GM23338 (cell line): Measurements from ENCODE around the gene AS3MT. TPM values are rescaled to one million over a fixed set of nuclear protein-coding genes. Genes with fewer than 3 reads are reported as not detected.

Experiments used
- ATAC-seq: fragments of 200-7000 bp; cut with Tn5 transposase; 3 replicates; pipeline ENCODE4 v1.9.1; 2020
- DNase-seq: peaks from one replicate; pipeline ENCODE4 v3.0.0-alpha.2; 2015; ENCODE audit warnings: low spot score
- H2AFZ ChIP-seq: fragments of 200-600 bp; sonication (generic); 2 replicates; pipeline ENCODE4 v1.8.0; 2016; ENCODE audit warnings: antibody characterized with exemption, mild to moderate bottlenecking, moderate library complexity
- H3F3A ChIP-seq: fragments of 200-600 bp; sonication (generic); replicated peaks from 2 replicates; pipeline ENCODE4 v1.8.0; 2017; ENCODE audit warnings: antibody characterized with exemption, mixed run types, low read depth
- H3K27ac ChIP-seq: fragments of 200-600 bp; sonication (generic); 2 replicates; pipeline ENCODE4 v1.6.1; 2016; ENCODE audit warnings: low read depth
- H3K27me3 ChIP-seq: fragments of 200-600 bp; sonication (generic); 2 replicates; pipeline ENCODE4 v1.8.0; 2016; ENCODE audit warnings: mild to moderate bottlenecking, mixed run types, moderate library complexity; ENCODE audit not compliant: insufficient read depth
- H3K36me3 ChIP-seq: fragments of 200-600 bp; sonication (generic); 2 replicates; pipeline ENCODE4 v1.8.0; 2016; ENCODE audit warnings: mild to moderate bottlenecking; ENCODE audit not compliant: insufficient read depth
- H3K4me1 ChIP-seq: fragments of 200-600 bp; sonication (generic); 2 replicates; pipeline ENCODE4 v1.8.0; 2016; ENCODE audit warnings: mild to moderate bottlenecking, moderate library complexity; ENCODE audit not compliant: insufficient read depth
- H3K4me2 ChIP-seq: fragments of 200-600 bp; sonication (generic); 2 replicates; pipeline ENCODE4 v1.7.1; 2017; ENCODE audit warnings: mixed run types
- H3K4me3 ChIP-seq: fragments of 200-600 bp; sonication (generic); 2 replicates; pipeline ENCODE4 v1.6.1; 2016; ENCODE audit warnings: mixed run types
- H3K79me2 ChIP-seq: fragments of 200-600 bp; sonication (generic); replicated peaks from 2 replicates; pipeline ENCODE4 v1.8.0; 2017; ENCODE audit warnings: mild to moderate bottlenecking; ENCODE audit not compliant: insufficient read depth
- H3K9me2 ChIP-seq: fragments of 200-600 bp; sonication (generic); 2 replicates; pipeline ENCODE4 v1.8.0; 2017; ENCODE audit not compliant: insufficient read depth
- H4K20me1 ChIP-seq: fragments of 200-600 bp; sonication (generic); replicated peaks from 2 replicates; pipeline ENCODE4 v1.8.0; 2017; ENCODE audit warnings: mild to moderate bottlenecking; ENCODE audit not compliant: insufficient read depth
- H3K27ac Mint-ChIP-seq: 2 replicates; pipeline ENCODE4 v1.8.0; 2020; ENCODE audit warnings: inconsistent platforms, mild to moderate bottlenecking, moderate library complexity, mixed read lengths
- H3K27me3 Mint-ChIP-seq: 3 replicates; pipeline ENCODE4 v1.8.0; 2022; ENCODE audit warnings: low read depth, mild to moderate bottlenecking, moderate library complexity, mixed read lengths, inconsistent platforms; ENCODE audit not compliant: insufficient read depth, poor library complexity
- H3K36me3 Mint-ChIP-seq: 3 replicates; pipeline ENCODE4 v1.8.0; 2021; ENCODE audit warnings: low read depth, mild to moderate bottlenecking, inconsistent platforms, moderate library complexity, mixed read lengths
- H3K4me1 Mint-ChIP-seq: 3 replicates; pipeline ENCODE4 v1.8.0; 2020; ENCODE audit warnings: mild to moderate bottlenecking, inconsistent platforms, mixed read lengths
- H3K4me3 Mint-ChIP-seq: 3 replicates; pipeline ENCODE4 v1.8.0; 2021; ENCODE audit warnings: moderate library complexity, mild to moderate bottlenecking, inconsistent platforms, mixed read lengths
- H3K9me3 Mint-ChIP-seq: 3 replicates; pipeline ENCODE4 v1.8.0; 2020; ENCODE audit warnings: moderate library complexity, mild to moderate bottlenecking, inconsistent platforms, mixed read lengths
- CREB1 ChIP-seq: fragments of 250-450 bp; sonication (Bioruptor Pico); IDR thresholded peaks from 2 replicates; pipeline ENCODE4 v1.5.0; 2020; ENCODE audit warnings: low read depth, mild to moderate bottlenecking, moderate library complexity
- CTCF ChIP-seq, 2 experiments: fragments of 200-600 bp in 1 of 2; sonication (generic) in 1 of 2; conservative IDR thresholded peaks; 2 replicates each; pipeline versions ENCODE4 v1.5.1 to v1.6.1; 2016 to 2017; ENCODE audit warnings: antibody characterized with exemption in 2 of 2, low read depth in 2 of 2, mild to moderate bottlenecking in 2 of 2, moderate library complexity in 1 of 2
- ETS1 ChIP-seq: IDR thresholded peaks from 2 replicates; pipeline ENCODE4 v1.6.1; 2016; ENCODE audit warnings: antibody characterized with exemption
- EZH2 ChIP-seq: fragments of 200-600 bp; sonication (generic); IDR thresholded peaks from one replicate; pipeline ENCODE4 v1.8.0; 2017; ENCODE audit warnings: antibody characterized with exemption, mild to moderate bottlenecking, low read depth; ENCODE audit not compliant: unreplicated experiment
- EZH2phosphoT487 ChIP-seq: fragments of 200-600 bp; sonication (generic); IDR thresholded peaks from one replicate; pipeline ENCODE4 v1.8.1; 2018; ENCODE audit warnings: antibody characterized with exemption; ENCODE audit not compliant: unreplicated experiment
- JUNB ChIP-seq: IDR thresholded peaks from one replicate; pipeline ENCODE4 v1.6.1; 2016; ENCODE audit warnings: antibody characterized with exemption; ENCODE audit not compliant: unreplicated experiment
- NANOG ChIP-seq: IDR thresholded peaks from 2 replicates; pipeline ENCODE4 v1.6.1; 2016; ENCODE audit warnings: antibody characterized with exemption, borderline replicate concordance
- POLR2AphosphoS5 ChIP-seq: IDR thresholded peaks from 2 replicates; pipeline ENCODE4 v1.6.1; 2016; ENCODE audit warnings: antibody characterized with exemption, low read depth
- REST ChIP-seq: IDR thresholded peaks from one replicate; pipeline ENCODE4 v1.6.1; 2018; ENCODE audit warnings: antibody characterized with exemption; ENCODE audit not compliant: unreplicated experiment
- STAT1 ChIP-seq: IDR thresholded peaks from one replicate; pipeline ENCODE4 v1.6.1; 2016; ENCODE audit warnings: antibody characterized with exemption; ENCODE audit not compliant: unreplicated experiment
- ZNF114 ChIP-seq: fragments of 250-450 bp; sonication (Bioruptor Pico); IDR thresholded peaks from 2 replicates; pipeline ENCODE4 v1.5.0; 2020; ENCODE audit warnings: mild to moderate bottlenecking, moderate library complexity
- ZNF331 ChIP-seq: fragments of 250-450 bp; sonication (Bioruptor Pico); IDR thresholded peaks from 2 replicates; pipeline ENCODE4 v1.5.0; 2020; ENCODE audit warnings: low read depth, mild to moderate bottlenecking, moderate library complexity
- polyA plus RNA-seq: library from polyadenylated mRNA; unstranded; fragments of >200 nt; fragmentation: Nextera tagmentation; extraction: Ambion mirVana; gene quantifications from 2 replicates; pipeline ENCODE4 v1.2.1, GENCODE V29; 2016
- total RNA-seq: library from RNA; depleted of rRNA; stranded (reverse); fragments of >200 nt; shearing (Covaris generic); gene quantifications from 2 replicates; pipeline ENCODE4 v1.2.3, GENCODE V29; 2014
- TF ChIP-seq, protein P1 (sequence below): fragments of 250-450 bp; sonication (Bioruptor Pico); IDR thresholded peaks from 2 replicates; pipeline ENCODE4 v1.5.0; 2020; ENCODE audit warnings: mild to moderate bottlenecking, moderate library complexity

Gene AS3MT
- total and polyA plus RNA-seq, 2 experiments from 2014 or later: 6.3 to 8.8 TPM

GRCh38 chr10:102827597-102827975, 41.7 kb upstream of the AS3MT start:
- no peak for DNase-seq
- H3K4me1 Mint-ChIP-seq: no peaks in the 10 kb centered on the region; the same call in 2 of the 3 replicates
- TF ChIP-seq POLR2AphosphoS5 (no peak), EZH2phosphoT487 (no peak), STAT1 (no peak), JUNB (no peak), CREB1 (CRISPR knock-in tag) (no peak), NANOG (no peak), REST (no peak), ZNF331 (CRISPR knock-in tag) (no peak), EZH2 (no peak), CTCF (conservative IDR thresholded peaks at IDR 0.05; ENCODE audit: low read depth in 2 of 2) (no peak), ETS1 (no peak), ZNF114 (CRISPR knock-in tag) (no peak)
- TF ChIP-seq, protein P1, sequence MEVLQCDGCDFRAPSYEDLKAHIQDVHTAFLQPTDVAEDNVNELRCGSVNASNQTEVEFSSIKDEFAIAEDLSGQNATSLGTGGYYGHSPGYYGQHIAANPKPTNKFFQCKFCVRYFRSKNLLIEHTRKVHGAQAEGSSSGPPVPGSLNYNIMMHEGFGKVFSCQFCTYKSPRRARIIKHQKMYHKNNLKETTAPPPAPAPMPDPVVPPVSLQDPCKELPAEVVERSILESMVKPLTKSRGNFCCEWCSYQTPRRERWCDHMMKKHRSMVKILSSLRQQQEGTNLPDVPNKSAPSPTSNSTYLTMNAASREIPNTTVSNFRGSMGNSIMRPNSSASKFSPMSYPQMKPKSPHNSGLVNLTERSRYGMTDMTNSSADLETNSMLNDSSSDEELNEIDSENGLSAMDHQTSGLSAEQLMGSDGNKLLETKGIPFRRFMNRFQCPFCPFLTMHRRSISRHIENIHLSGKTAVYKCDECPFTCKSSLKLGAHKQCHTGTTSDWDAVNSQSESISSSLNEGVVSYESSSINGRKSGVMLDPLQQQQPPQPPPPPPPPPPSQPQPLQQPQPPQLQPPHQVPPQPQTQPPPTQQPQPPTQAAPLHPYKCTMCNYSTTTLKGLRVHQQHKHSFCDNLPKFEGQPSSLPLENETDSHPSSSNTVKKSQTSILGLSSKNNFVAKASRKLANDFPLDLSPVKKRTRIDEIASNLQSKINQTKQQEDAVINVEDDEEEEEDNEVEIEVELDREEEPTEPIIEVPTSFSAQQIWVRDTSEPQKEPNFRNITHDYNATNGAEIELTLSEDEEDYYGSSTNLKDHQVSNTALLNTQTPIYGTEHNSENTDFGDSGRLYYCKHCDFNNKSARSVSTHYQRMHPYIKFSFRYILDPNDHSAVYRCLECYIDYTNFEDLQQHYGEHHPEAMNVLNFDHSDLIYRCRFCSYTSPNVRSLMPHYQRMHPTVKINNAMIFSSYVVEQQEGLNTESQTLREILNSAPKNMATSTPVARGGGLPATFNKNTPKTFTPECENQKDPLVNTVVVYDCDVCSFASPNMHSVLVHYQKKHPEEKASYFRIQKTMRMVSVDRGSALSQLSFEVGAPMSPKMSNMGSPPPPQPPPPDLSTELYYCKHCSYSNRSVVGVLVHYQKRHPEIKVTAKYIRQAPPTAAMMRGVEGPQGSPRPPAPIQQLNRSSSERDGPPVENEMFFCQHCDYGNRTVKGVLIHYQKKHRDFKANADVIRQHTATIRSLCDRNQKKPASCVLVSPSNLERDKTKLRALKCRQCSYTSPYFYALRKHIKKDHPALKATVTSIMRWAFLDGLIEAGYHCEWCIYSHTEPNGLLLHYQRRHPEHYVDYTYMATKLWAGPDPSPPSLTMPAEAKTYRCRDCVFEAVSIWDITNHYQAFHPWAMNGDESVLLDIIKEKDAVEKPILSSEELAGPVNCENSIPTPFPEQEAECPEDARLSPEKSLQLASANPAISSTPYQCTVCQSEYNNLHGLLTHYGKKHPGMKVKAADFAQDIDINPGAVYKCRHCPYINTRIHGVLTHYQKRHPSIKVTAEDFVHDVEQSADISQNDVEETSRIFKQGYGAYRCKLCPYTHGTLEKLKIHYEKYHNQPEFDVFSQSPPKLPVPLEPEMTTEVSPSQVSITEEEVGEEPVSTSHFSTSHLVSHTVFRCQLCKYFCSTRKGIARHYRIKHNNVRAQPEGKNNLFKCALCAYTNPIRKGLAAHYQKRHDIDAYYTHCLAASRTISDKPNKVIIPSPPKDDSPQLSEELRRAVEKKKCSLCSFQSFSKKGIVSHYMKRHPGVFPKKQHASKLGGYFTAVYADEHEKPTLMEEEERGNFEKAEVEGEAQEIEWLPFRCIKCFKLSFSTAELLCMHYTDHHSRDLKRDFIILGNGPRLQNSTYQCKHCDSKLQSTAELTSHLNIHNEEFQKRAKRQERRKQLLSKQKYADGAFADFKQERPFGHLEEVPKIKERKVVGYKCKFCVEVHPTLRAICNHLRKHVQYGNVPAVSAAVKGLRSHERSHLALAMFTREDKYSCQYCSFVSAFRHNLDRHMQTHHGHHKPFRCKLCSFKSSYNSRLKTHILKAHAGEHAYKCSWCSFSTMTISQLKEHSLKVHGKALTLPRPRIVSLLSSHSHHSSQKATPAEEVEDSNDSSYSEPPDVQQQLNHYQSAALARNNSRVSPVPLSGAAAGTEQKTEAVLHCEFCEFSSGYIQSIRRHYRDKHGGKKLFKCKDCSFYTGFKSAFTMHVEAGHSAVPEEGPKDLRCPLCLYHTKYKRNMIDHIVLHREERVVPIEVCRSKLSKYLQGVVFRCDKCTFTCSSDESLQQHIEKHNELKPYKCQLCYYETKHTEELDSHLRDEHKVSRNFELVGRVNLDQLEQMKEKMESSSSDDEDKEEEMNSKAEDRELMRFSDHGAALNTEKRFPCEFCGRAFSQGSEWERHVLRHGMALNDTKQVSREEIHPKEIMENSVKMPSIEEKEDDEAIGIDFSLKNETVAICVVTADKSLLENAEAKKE (CRISPR knock-in tag): no peak
- peaks cover 5% of the 10 kb centered on the region; the same call in 1 of the 2 replicates for H3K36me3 ChIP-seq
- H3F3A ChIP-seq: no peaks in the 10 kb centered on the region
- H2AFZ ChIP-seq: no peak overlapping the region
- H4K20me1 ChIP-seq: no peaks in the 10 kb centered on the region
- no peaks in the 10 kb centered on the region for H3K27me3 ChIP-seq
- no peaks in the 10 kb centered on the region; the same call in 2 of the 3 replicates for H3K36me3 Mint-ChIP-seq
- H3K9me2 ChIP-seq: no peaks in the 10 kb centered on the region
- ATAC-seq: peak; percentile 29; the same call in 1 of the 3 replicates
- H3K4me2 ChIP-seq: no peak overlapping the region
- no peak overlapping the region for H3K27ac ChIP-seq
- H3K9me3 Mint-ChIP-seq: peaks cover 16% of the 10 kb centered on the region; the same call in 2 of the 3 replicates
- no peak overlapping the region for H3K27ac Mint-ChIP-seq
- H3K27me3 Mint-ChIP-seq: peaks cover 12% of the 10 kb centered on the region
- H3K4me1 ChIP-seq: no peaks in the 10 kb centered on the region
- H3K79me2 ChIP-seq: no peaks in the 10 kb centered on the region
- no peak overlapping the region for H3K4me3 Mint-ChIP-seq
- no peak overlapping the region for H3K4me3 ChIP-seq
